ENCODE results near the gene CDKL1. TPM values are rescaled to one million over a fixed set of nuclear protein-coding genes. Genes with fewer than 3 reads are reported as not detected.

CDKL1 gene
- total RNA-seq, 1 experiment from 2014 or later, result 3.6 TPM

DNA sequence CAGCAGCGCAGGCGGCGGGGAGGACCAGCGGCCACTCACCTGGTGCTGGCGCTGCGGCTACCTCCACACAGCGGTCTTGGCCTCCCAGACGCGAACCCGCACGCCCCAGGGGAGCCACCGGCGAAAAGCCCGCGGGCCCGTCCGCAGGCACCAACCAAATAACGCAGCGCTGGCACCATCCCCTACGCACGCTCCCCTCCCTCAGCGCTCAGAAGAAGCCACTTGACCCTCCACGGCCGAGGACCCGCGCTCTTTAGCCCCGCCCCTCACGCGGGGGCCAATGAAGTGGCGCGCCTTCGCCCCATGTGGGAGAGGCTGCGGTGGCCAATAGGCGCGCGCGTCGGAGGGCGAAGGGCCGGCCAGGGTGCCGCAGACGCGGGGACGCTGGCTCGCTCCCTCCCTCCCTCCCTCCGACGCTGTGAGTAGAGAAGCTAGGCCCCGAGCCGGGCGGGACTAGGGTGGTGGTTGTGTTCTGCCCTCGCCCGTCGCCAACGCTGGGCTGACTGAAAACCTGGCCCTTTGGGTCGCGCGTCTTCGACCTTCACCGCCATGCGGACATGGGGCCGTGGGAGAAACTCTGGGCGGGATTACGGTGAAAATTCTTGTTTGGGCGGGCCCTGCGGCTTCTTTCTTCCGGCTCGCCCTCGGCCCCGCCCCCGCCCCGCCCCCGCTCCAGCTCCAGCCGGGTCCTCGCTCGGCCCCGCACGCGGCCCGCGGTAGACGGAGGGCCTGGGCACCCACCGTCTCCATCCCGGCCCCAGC lies 84.5 kb downstream of the CDKL1 start, which contains the start of the genes DMAC2L and L2HGDH (continued):
- TF ChIP-seq, protein P1, sequence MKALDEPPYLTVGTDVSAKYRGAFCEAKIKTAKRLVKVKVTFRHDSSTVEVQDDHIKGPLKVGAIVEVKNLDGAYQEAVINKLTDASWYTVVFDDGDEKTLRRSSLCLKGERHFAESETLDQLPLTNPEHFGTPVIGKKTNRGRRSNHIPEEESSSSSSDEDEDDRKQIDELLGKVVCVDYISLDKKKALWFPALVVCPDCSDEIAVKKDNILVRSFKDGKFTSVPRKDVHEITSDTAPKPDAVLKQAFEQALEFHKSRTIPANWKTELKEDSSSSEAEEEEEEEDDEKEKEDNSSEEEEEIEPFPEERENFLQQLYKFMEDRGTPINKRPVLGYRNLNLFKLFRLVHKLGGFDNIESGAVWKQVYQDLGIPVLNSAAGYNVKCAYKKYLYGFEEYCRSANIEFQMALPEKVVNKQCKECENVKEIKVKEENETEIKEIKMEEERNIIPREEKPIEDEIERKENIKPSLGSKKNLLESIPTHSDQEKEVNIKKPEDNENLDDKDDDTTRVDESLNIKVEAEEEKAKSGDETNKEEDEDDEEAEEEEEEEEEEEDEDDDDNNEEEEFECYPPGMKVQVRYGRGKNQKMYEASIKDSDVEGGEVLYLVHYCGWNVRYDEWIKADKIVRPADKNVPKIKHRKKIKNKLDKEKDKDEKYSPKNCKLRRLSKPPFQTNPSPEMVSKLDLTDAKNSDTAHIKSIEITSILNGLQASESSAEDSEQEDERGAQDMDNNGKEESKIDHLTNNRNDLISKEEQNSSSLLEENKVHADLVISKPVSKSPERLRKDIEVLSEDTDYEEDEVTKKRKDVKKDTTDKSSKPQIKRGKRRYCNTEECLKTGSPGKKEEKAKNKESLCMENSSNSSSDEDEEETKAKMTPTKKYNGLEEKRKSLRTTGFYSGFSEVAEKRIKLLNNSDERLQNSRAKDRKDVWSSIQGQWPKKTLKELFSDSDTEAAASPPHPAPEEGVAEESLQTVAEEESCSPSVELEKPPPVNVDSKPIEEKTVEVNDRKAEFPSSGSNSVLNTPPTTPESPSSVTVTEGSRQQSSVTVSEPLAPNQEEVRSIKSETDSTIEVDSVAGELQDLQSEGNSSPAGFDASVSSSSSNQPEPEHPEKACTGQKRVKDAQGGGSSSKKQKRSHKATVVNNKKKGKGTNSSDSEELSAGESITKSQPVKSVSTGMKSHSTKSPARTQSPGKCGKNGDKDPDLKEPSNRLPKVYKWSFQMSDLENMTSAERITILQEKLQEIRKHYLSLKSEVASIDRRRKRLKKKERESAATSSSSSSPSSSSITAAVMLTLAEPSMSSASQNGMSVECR (CRISPR knock-in tag; IDR thresholded peaks at IDR 0.05; ENCODE audit: borderline replicate concordance), result peak; percentile 80; the same call in 1 of the 2 replicates
- TF ChIP-seq FOXP4 (CRISPR knock-in tag; IDR thresholded peaks at IDR 0.05), result peak; percentile 15; the same call in 1 of the 2 replicates
- TF ChIP-seq RELA (CRISPR knock-in tag; IDR thresholded peaks at IDR 0.05; ENCODE audit: borderline replicate concordance), result peak; percentile 51
- peak; percentile 82 for TF ChIP-seq E2F5 (CRISPR knock-in tag; IDR thresholded peaks at IDR 0.05)
- TF ChIP-seq, protein P2, sequence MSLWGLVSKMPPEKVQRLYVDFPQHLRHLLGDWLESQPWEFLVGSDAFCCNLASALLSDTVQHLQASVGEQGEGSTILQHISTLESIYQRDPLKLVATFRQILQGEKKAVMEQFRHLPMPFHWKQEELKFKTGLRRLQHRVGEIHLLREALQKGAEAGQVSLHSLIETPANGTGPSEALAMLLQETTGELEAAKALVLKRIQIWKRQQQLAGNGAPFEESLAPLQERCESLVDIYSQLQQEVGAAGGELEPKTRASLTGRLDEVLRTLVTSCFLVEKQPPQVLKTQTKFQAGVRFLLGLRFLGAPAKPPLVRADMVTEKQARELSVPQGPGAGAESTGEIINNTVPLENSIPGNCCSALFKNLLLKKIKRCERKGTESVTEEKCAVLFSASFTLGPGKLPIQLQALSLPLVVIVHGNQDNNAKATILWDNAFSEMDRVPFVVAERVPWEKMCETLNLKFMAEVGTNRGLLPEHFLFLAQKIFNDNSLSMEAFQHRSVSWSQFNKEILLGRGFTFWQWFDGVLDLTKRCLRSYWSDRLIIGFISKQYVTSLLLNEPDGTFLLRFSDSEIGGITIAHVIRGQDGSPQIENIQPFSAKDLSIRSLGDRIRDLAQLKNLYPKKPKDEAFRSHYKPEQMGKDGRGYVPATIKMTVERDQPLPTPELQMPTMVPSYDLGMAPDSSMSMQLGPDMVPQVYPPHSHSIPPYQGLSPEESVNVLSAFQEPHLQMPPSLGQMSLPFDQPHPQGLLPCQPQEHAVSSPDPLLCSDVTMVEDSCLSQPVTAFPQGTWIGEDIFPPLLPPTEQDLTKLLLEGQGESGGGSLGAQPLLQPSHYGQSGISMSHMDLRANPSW (CRISPR knock-in tag; conservative IDR thresholded peaks at IDR 0.05; ENCODE audit: low read depth), result no peak
- TF ChIP-seq GTF2I (CRISPR knock-in tag; conservative IDR thresholded peaks at IDR 0.05), result no peak
- TF ChIP-seq ZNF671 (CRISPR knock-in tag; IDR thresholded peaks at IDR 0.05), result no peak
- peak; percentile 87 for TF ChIP-seq ZBTB43 (CRISPR knock-in tag; IDR thresholded peaks at IDR 0.05)
- no peak for TF ChIP-seq EMX1 (CRISPR knock-in tag; IDR thresholded peaks at IDR 0.05)
- no peak; the same call in 1 of the 2 replicates for TF ChIP-seq HMGXB4 (CRISPR knock-in tag; IDR thresholded peaks at IDR 0.05)
- TF ChIP-seq IRF1 (CRISPR knock-in tag; IDR thresholded peaks at IDR 0.05), result peak; percentile 32; the same call in 1 of the 2 replicates
- TF ChIP-seq, protein P3, sequence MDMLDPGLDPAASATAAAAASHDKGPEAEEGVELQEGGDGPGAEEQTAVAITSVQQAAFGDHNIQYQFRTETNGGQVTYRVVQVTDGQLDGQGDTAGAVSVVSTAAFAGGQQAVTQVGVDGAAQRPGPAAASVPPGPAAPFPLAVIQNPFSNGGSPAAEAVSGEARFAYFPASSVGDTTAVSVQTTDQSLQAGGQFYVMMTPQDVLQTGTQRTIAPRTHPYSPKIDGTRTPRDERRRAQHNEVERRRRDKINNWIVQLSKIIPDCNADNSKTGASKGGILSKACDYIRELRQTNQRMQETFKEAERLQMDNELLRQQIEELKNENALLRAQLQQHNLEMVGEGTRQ (CRISPR knock-in tag; IDR thresholded peaks at IDR 0.05), result peak; percentile 86
- TF ChIP-seq ZNF138 (CRISPR knock-in tag; conservative IDR thresholded peaks at IDR 0.05), result no peak
- peak; percentile 72; the same call in 1 of the 2 replicates for TF ChIP-seq ZNF416 (CRISPR knock-in tag; IDR thresholded peaks at IDR 0.05)
- peak; percentile 69; the same call in 1 of the 2 replicates for TF ChIP-seq ATF3 (CRISPR knock-in tag; conservative IDR thresholded peaks at IDR 0.05)
- TF ChIP-seq AFF4 (CRISPR knock-in tag; IDR thresholded peaks at IDR 0.05; ENCODE audit: borderline replicate concordance), result no peak
- TF ChIP-seq TEAD1 (CRISPR knock-in tag; IDR thresholded peaks at IDR 0.05), result peak; percentile 71

Measured in WTC11 (cell line).